HL-60 (cell line): ENCODE data around the gene HHATL.

Experiments used
- DNase-seq, 2 experiments: peaks; one replicate each; pipeline ENCODE4 v3.0.0-alpha.2; 2010 to 2020; ENCODE audit warnings: low read depth in 1 of 2, low spot score in 1 of 2
- H3K27ac ChIP-seq: fragments of 250-450 bp; sonication (Bioruptor Pico); replicated peaks from 2 replicates; pipeline ENCODE4 v1.5.1; 2020; ENCODE audit warnings: mild to moderate bottlenecking, moderate library complexity
- H3K27me3 ChIP-seq: fragments of 250-450 bp; sonication (Bioruptor Pico); 2 replicates; pipeline ENCODE4 v1.5.1; 2021; ENCODE audit warnings: mild to moderate bottlenecking, moderate library complexity; ENCODE audit not compliant: insufficient read depth, poor library complexity, severe bottlenecking
- H3K4me3 ChIP-seq: replicated peaks from 2 replicates; pipeline ENCODE4 v1.5.1; 2011; ENCODE audit warnings: mild to moderate bottlenecking, control low read depth, low read length; ENCODE audit not compliant: insufficient read depth
- CTCF ChIP-seq: IDR thresholded peaks from one replicate; pipeline ENCODE4 v1.5.1; 2011; ENCODE audit warnings: low read length, control low read depth, inconsistent platforms; ENCODE audit not compliant: insufficient read depth
- GABPA ChIP-seq: IDR thresholded peaks from 2 replicates; pipeline ENCODE4 v1.6.1; 2012; ENCODE audit warnings: low read depth
- POLR2AphosphoS5 ChIP-seq: IDR thresholded peaks from 2 replicates; pipeline ENCODE4 v1.6.1; 2012; ENCODE audit warnings: low read depth
- REST ChIP-seq: IDR thresholded peaks from 2 replicates; pipeline ENCODE4 v1.6.1; 2012; ENCODE audit warnings: low read depth; ENCODE audit not compliant: insufficient replicate concordance
- SPI1 ChIP-seq: IDR thresholded peaks from 2 replicates; pipeline ENCODE4 v1.6.1; 2012; ENCODE audit warnings: low read depth, mild to moderate bottlenecking, borderline replicate concordance

HHATL gene

GRCh38 chr3:42652611-42653302 lies 49.8 kb downstream of the HHATL start:
- Histone ChIP-seq H3K27me3 (no peaks in the 10 kb centered on the region), H3K27ac (peak overlapping the region; percentile 69), H3K4me3 (peak overlapping the region; percentile 71)
- DNase-seq, result peak; percentile 74 to 87
- TF ChIP-seq GABPA (no peak), POLR2AphosphoS5 (peak; percentile 75), REST (no peak), SPI1 (peak; percentile 99), CTCF (no peak)

- peak overlapping the region; percentile 23 for H3K4me3 ChIP-seq
- H3K27me3 ChIP-seq, result no peaks in the 10 kb centered on the region
- H3K27ac ChIP-seq, result peak overlapping the region; percentile 69
- no peak for DNase-seq
- no peak for TF ChIP-seq REST
These were observed 50.4 kb downstream of the HHATL start for GRCh38 chr3:42652251-42652610.

GRCh38 chr3:42651248-42652091 lies 51.1 kb downstream of the HHATL start:
- H3K27me3 ChIP-seq, result no peaks in the 10 kb centered on the region
- DNase-seq, result no peak
- no peak overlapping the region for H3K4me3 ChIP-seq
- peak overlapping the region; percentile 69 for H3K27ac ChIP-seq
- no peak for TF ChIP-seq POLR2AphosphoS5
- no peak for TF ChIP-seq SPI1
- no peak for TF ChIP-seq REST
- TF ChIP-seq GABPA, result no peak
- TF ChIP-seq CTCF, result no peak
